Esophagus (tissue), 2 donors: ENCODE measurements around the gene ANAPC5. TPM values are rescaled to one million over a fixed set of nuclear protein-coding genes. Genes with fewer than 3 reads are reported as not detected.
A peak's percentile ranks its signal among the peaks of the same experiment; 100 is the strongest.

Source experiments
- H3K27ac ChIP-seq, 2 donors: one replicate each; pipeline ENCODE4 v1.5.1; 2013; ENCODE audit warnings: low read depth in 2 of 2, mild to moderate bottlenecking in 2 of 2, inconsistent platforms in 1 of 2, low read length in 1 of 2, moderate library complexity in 1 of 2
- H3K27me3 ChIP-seq, 2 donors: one replicate each; pipeline ENCODE4 v1.6.1; 2013; ENCODE audit warnings: low read length in 2 of 2, control low read depth in 1 of 2, mild to moderate bottlenecking in 1 of 2; ENCODE audit not compliant: insufficient read depth in 2 of 2, control insufficient read depth in 1 of 2
- H3K36me3 ChIP-seq, 2 donors: one replicate each; pipeline ENCODE4 v1.6.1; 2013; ENCODE audit warnings: low read length in 1 of 2; ENCODE audit not compliant: control insufficient read depth in 2 of 2, insufficient read depth in 2 of 2
- H3K4me1 ChIP-seq, 2 donors: one replicate each; pipeline ENCODE4 v1.6.1; 2013; ENCODE audit warnings: low read length in 1 of 2; ENCODE audit not compliant: control insufficient read depth in 2 of 2, insufficient read depth in 2 of 2
- H3K4me3 ChIP-seq, 2 donors: one replicate each; pipeline ENCODE4 v1.5.1; 2013; ENCODE audit warnings: low read length in 2 of 2, mild to moderate bottlenecking in 2 of 2, low read depth in 1 of 2, moderate library complexity in 1 of 2
- H3K9me3 ChIP-seq, 2 donors: one replicate each; pipeline ENCODE4 v1.6.1; 2013; ENCODE audit warnings: mild to moderate bottlenecking in 2 of 2, low read depth in 1 of 2, low read length in 1 of 2, moderate library complexity in 1 of 2; ENCODE audit not compliant: control insufficient read depth in 2 of 2, insufficient read depth in 1 of 2
- WGBS, 2 donors: extraction: QIAGEN DNeasy Blood & Tissue Kit; methylation state at CpG; one replicate each; pipeline ENCODE4 v1.1.7; 2013; 5-methylcytosine and 5-hydroxymethylcytosine counted together
- polyA plus RNA-seq, 2 donors: library from polyadenylated mRNA; stranded (reverse); fragments of 200-250 nt; gene quantifications; one replicate each; pipeline ENCODE4 v1.2.3, GENCODE V29; 2013
- donor health status: healthy with polysubstance abuse.
- donor health status: Bipolar disorder and iron deficiency.

ANAPC5 gene
- polyA plus RNA-seq = 10 to 100 TPM; 65.4 to 71.1 TPM

GRCh38 chr12:121351820-121352681 lies at the start of gene ANAPC5:
TSS of gene ANAPC5 (minus strand) at chr12:121352411. CDS start at chr12:121352340, 71 bp downstream.
- peak within 1 kb of the TSS; percentile 89 to 92 for H3K4me3 ChIP-seq
- no peaks in the 10 kb centered on the region for H3K36me3 ChIP-seq
- H3K4me1 ChIP-seq = no peaks in the 10 kb centered on the region
- 0 to 1% methylated on average over 49 of the region's 49 CpGs for WGBS, 2 donors
- peak within 1 kb of the TSS; percentile 91 for H3K27ac ChIP-seq
- H3K9me3 ChIP-seq = no peaks in the 10 kb centered on the region
- H3K27me3 ChIP-seq = no peaks in the 10 kb centered on the region

GRCh38 chr12:121400332-121401139 lies 48.3 kb upstream of the ANAPC5 start:
- Histone ChIP-seq H3K4me3 (peak overlapping the region; percentile 82 to 92), H3K27ac (peak overlapping the region; percentile 92 to 95), H3K9me3 (no peaks in the 10 kb centered on the region), H3K4me1 (no peaks in the 10 kb centered on the region), H3K27me3 (no peaks in the 10 kb centered on the region), H3K36me3 (peaks cover 0 to 3% of the 10 kb centered on the region in 2 donors)
- WGBS, 2 donors = 1% methylated on average over 46 to 48 of the region's 48 CpGs

GRCh38 chr12:121399391-121400331 lies 47.5 kb upstream of the ANAPC5 start, which contains the start of gene RNF34:
TSS of gene RNF34 (plus strand) at chr12:121400118. CDS start at chr12:121400213, 95 bp downstream.
- Histone ChIP-seq H3K36me3 (no peaks in the 10 kb centered on the region), H3K27ac (peak within 1 kb of the TSS; percentile 95), H3K4me3 (peak within 1 kb of the TSS; percentile 82 to 92), H3K9me3 (no peaks in the 10 kb centered on the region), H3K27me3 (no peaks in the 10 kb centered on the region), H3K4me1 (no peaks in the 10 kb centered on the region)
- 0 to 1% methylated on average over 75 to 77 of the region's 77 CpGs for WGBS, 2 donors

- no peaks in the 10 kb centered on the region for H3K4me1 ChIP-seq
- WGBS, 2 donors = 98% methylated on average over 5 of the region's 5 CpGs
Observed at GRCh38 chr12:121398355-121398754, 46.1 kb upstream of the ANAPC5 start.

GRCh38 chr12:121397521-121397920 lies 45.3 kb upstream of the ANAPC5 start:
- Histone ChIP-seq H3K4me1 (no peaks in the 10 kb centered on the region), H3K27me3 (no peaks in the 10 kb centered on the region), H3K36me3 (no peaks in the 10 kb centered on the region), H3K4me3 (no peak overlapping the region), H3K9me3 (no peaks in the 10 kb centered on the region), H3K27ac (no peak overlapping the region)
- WGBS, 2 donors = 95 to 97% methylated on average over 14 of the region's 14 CpGs

More at GRCh38 chr12:121398355-121398754, 46.1 kb upstream of the ANAPC5 start:
- H3K9me3 ChIP-seq = no peaks in the 10 kb centered on the region
- H3K27me3 ChIP-seq = no peaks in the 10 kb centered on the region
- no peak overlapping the region for H3K27ac ChIP-seq
- H3K4me3 ChIP-seq = no peak overlapping the region
- no peaks in the 10 kb centered on the region for H3K36me3 ChIP-seq

- no peaks in the 10 kb centered on the region for H3K27me3 ChIP-seq
- no peaks in the 10 kb centered on the region for H3K4me1 ChIP-seq
- H3K36me3 ChIP-seq = no peaks in the 10 kb centered on the region
- H3K4me3 ChIP-seq = no peak overlapping the region
- H3K27ac ChIP-seq = no peak overlapping the region
- H3K9me3 ChIP-seq = no peaks in the 10 kb centered on the region
- 79 to 88% methylated on average over 3 of the region's 3 CpGs for WGBS, 2 donors
Observed at GRCh38 chr12:121392325-121392716, 40.1 kb upstream of the ANAPC5 start.

GRCh38 chr12:121391619-121392324 lies 39.6 kb upstream of the ANAPC5 start:
- Histone ChIP-seq H3K27me3 (no peaks in the 10 kb centered on the region), H3K36me3 (no peaks in the 10 kb centered on the region), H3K4me3 (no peak overlapping the region), H3K9me3 (no peaks in the 10 kb centered on the region), H3K4me1 (no peaks in the 10 kb centered on the region), H3K27ac (no peak overlapping the region)
- 63% methylated on average over 10 of the region's 10 CpGs for WGBS, 2 donors

GRCh38 chr12:121390856-121391255 lies 38.6 kb upstream of the ANAPC5 start:
- no peaks in the 10 kb centered on the region for H3K27me3 ChIP-seq
- no peaks in the 10 kb centered on the region for H3K4me1 ChIP-seq
- no peak overlapping the region for H3K27ac ChIP-seq
- 54 to 83% methylated on average over 2 of the region's 2 CpGs for WGBS, 2 donors
- H3K9me3 ChIP-seq = no peaks in the 10 kb centered on the region
- H3K36me3 ChIP-seq = no peaks in the 10 kb centered on the region
- no peak overlapping the region for H3K4me3 ChIP-seq
